Measurements from ENCODE around the gene LRR1.

DNA sequence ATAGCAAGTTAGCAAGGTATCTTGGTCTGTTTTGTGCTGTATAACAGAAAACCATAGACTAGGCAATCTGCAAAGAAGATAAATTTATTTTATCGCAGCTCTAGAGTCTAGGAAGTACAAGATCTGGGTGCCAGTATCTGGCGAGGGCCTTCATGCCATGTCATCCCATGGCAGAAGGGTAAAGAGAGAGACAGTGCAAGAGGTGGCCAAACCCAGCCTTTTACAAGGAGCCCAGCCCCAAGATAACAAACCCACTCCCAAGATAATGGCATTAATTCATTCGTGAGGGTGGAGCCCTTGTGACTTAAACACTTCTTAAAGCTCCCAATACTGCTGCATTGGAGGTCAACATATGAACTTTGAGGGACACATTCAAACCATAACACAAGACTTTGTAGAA lies 29.5 kb upstream of the LRR1 start:
- TF ChIP-seq CTCF (IDR thresholded peaks at IDR 0.05) (no peak), POLR2A (IDR thresholded peaks at IDR 0.05) (no peak)

All from Peyer's patch (tissue), 4 donors.